H1 (cell line): Measurements from ENCODE around the gene RAB6D. TPM values are rescaled to one million over a fixed set of nuclear protein-coding genes. Genes with fewer than 3 reads are reported as not detected.
A peak's percentile ranks its signal among the peaks of the same experiment; 100 is the strongest.
"Not testable (repeated sequence)": the region's sequence is repeated elsewhere in the genome, so short reads cannot be mapped to it uniquely, and the experiment has no call there.

Experiments
- CTCF ChIA-PET: fragments of 300-600 bp; sonication (Branson Sonifier 250); formaldehyde crosslinking; loops from one replicate; lab custom pipeline; 2021; ENCODE audit not compliant: partially characterized antibody; lab: Charles Lee
- POLR2A ChIA-PET: fragments of 300-600 bp; sonication (Branson Sonifier 250); formaldehyde crosslinking; loops from one replicate; lab custom pipeline; 2021; ENCODE audit warnings: inconsistent platforms; ENCODE audit not compliant: partially characterized antibody; lab: Charles Lee
- DNase-seq, 2 experiments: peaks; one replicate each; pipeline versions ENCODE4 v3.0.0 to v3.0.0-alpha.2; 2010 to 2022; ENCODE audit warnings: low spot score in 2 of 2, low read depth in 1 of 2, mixed read lengths in 1 of 2
- FAIRE-seq: peaks from 2 replicates; lab custom pipeline; 2011; peaks lifted over from hg19 to GRCh38; lab: Jason Lieb, UNC
- H2AFZ ChIP-seq: 2 replicates; pipeline ENCODE4 v1.8.1; 2012; ENCODE audit warnings: low read length, inconsistent platforms
- H2AK5ac ChIP-seq: 2 replicates; pipeline ENCODE4 v1.6.1; 2013; ENCODE audit warnings: low read depth, low read length
- H2BK120ac ChIP-seq: replicated peaks from 2 replicates; pipeline ENCODE3; 2013; ENCODE audit warnings: low read depth, low read length, inconsistent platforms
- H2BK12ac ChIP-seq: 2 replicates; pipeline ENCODE4 v1.6.1; 2013; ENCODE audit warnings: low read depth, low read length
- H2BK15ac ChIP-seq: 2 replicates; pipeline ENCODE4 v1.6.1; 2013; ENCODE audit warnings: low read length
- H2BK20ac ChIP-seq: 2 replicates; pipeline ENCODE4 v1.6.1; 2013; ENCODE audit warnings: low read length
- H2BK5ac ChIP-seq: 2 replicates; pipeline ENCODE4 v1.6.1; 2013; ENCODE audit warnings: low read depth, low read length
- H3K14ac ChIP-seq: 2 replicates; pipeline ENCODE4 v1.6.1; 2013; ENCODE audit warnings: inconsistent platforms; ENCODE audit not compliant: insufficient read length
- H3K18ac ChIP-seq: 2 replicates; pipeline ENCODE4 v1.6.1; 2013; ENCODE audit warnings: low read length; ENCODE audit errors: extremely low read depth
- H3K23ac ChIP-seq: 2 replicates; pipeline ENCODE4 v1.6.1; 2013; ENCODE audit warnings: inconsistent platforms; ENCODE audit not compliant: insufficient read length
- H3K23me2 ChIP-seq: 2 replicates; pipeline ENCODE4 v1.6.1; 2013; ENCODE audit warnings: low read depth, low read length
- H3K27ac ChIP-seq: 2 replicates; pipeline ENCODE4 v1.6.1; 2011; ENCODE audit warnings: low read depth, low read length, inconsistent platforms
- H3K27me3 ChIP-seq, 4 experiments: replicated peaks in 1 of 4; 1 replicate in 1 of 4; 2 replicates in 3 of 4; pipeline versions ENCODE4 v1.6.1 to v1.8.1; 2011 to 2013; ENCODE audit warnings: low read length in 3 of 4, mild to moderate bottlenecking in 3 of 4, inconsistent platforms in 2 of 4, mixed read lengths in 2 of 4, moderate library complexity in 1 of 4; ENCODE audit not compliant: control insufficient read depth in 3 of 4, insufficient read depth in 3 of 4; ENCODE audit errors: extremely low read depth in 1 of 4
- H3K36me3 ChIP-seq, 4 experiments: 2 replicates each; pipeline versions ENCODE4 v1.6.1 to v1.8.1; 2011 to 2013; ENCODE audit warnings: mild to moderate bottlenecking in 4 of 4, low read length in 3 of 4, moderate library complexity in 2 of 4, control low read depth in 1 of 4, inconsistent platforms in 1 of 4; ENCODE audit not compliant: insufficient read depth in 4 of 4, control insufficient read depth in 2 of 4
- H3K4ac ChIP-seq: replicated peaks from 2 replicates; pipeline ENCODE3; 2013; ENCODE audit warnings: low read length, low read depth, mixed read lengths, inconsistent platforms; ENCODE audit not compliant: insufficient read length
- H3K4me1 ChIP-seq, 4 experiments: replicated peaks in 1 of 4; 1 replicate in 1 of 4; 2 replicates in 3 of 4; pipeline versions ENCODE4 v1.6.1 to v1.8.1; 2011 to 2013; ENCODE audit warnings: low read length in 3 of 4, inconsistent platforms in 2 of 4, mixed read lengths in 1 of 4; ENCODE audit not compliant: insufficient read depth in 4 of 4, control insufficient read depth in 3 of 4
- H3K4me2 ChIP-seq, 2 experiments: 2 replicates each; pipeline versions ENCODE4 v1.6.1 to v1.8.1; 2011 to 2013; ENCODE audit warnings: low read depth in 2 of 2, low read length in 2 of 2, control low read depth in 1 of 2, inconsistent platforms in 1 of 2, mild to moderate bottlenecking in 1 of 2; ENCODE audit not compliant: insufficient read depth in 1 of 2
- H3K4me3 ChIP-seq, 4 experiments: fragments of 200-600, 300-600 bp in 1 of 4; sonication (generic), shearing (Covaris generic), sonication (Bioruptor Twin) in 1 of 4; 2 replicates each; pipeline versions ENCODE4 v1.5.1 to v1.8.1; 2011 to 2016; ENCODE audit warnings: low read length in 4 of 4, low read depth in 3 of 4, control low read depth in 2 of 4, inconsistent platforms in 2 of 4, mild to moderate bottlenecking in 2 of 4, mixed read lengths in 1 of 4, moderate library complexity in 1 of 4; ENCODE audit not compliant: insufficient read depth in 2 of 4; ENCODE audit errors: extremely low read depth in 1 of 4
- H3K56ac ChIP-seq: replicated peaks from 2 replicates; pipeline ENCODE3; 2013; ENCODE audit warnings: low read depth, mild to moderate bottlenecking, mixed read lengths, low read length, inconsistent platforms; ENCODE audit not compliant: insufficient read length
- H3K79me1 ChIP-seq: 2 replicates; pipeline ENCODE4 v1.6.1; 2013; ENCODE audit warnings: low read depth, low read length, control low read depth
- H3K79me2 ChIP-seq, 2 experiments: 2 replicates each; pipeline versions ENCODE4 v1.6.1 to v1.8.1; 2012 to 2013; ENCODE audit warnings: low read length in 2 of 2, mild to moderate bottlenecking in 2 of 2, inconsistent platforms in 1 of 2; ENCODE audit not compliant: insufficient read depth in 2 of 2, control insufficient read depth in 1 of 2
- H3K9ac ChIP-seq, 4 experiments: replicated peaks in 1 of 4; 1 replicate in 1 of 4; 2 replicates in 3 of 4; pipeline versions ENCODE4 v1.6.1 to v1.8.1; 2011 to 2013; ENCODE audit warnings: low read depth in 3 of 4, low read length in 3 of 4, control low read depth in 2 of 4, mild to moderate bottlenecking in 2 of 4, moderate library complexity in 2 of 4, inconsistent platforms in 1 of 4; ENCODE audit errors: extremely low read depth in 1 of 4
- H3K9me3 ChIP-seq, 2 experiments: 2 replicates each; pipeline versions ENCODE4 v1.6.1 to v1.8.1; 2012 to 2013; ENCODE audit warnings: mild to moderate bottlenecking in 2 of 2, moderate library complexity in 2 of 2, control low read depth in 1 of 2, inconsistent platforms in 1 of 2, low read depth in 1 of 2, low read length in 1 of 2, mixed read lengths in 1 of 2; ENCODE audit not compliant: insufficient read depth in 2 of 2
- H4K20me1 ChIP-seq, 2 experiments: replicated peaks in 1 of 2; 2 replicates each; pipeline versions ENCODE3 to v1.8.1; 2011 to 2013; ENCODE audit warnings: inconsistent platforms in 2 of 2, low read length in 2 of 2, mild to moderate bottlenecking in 1 of 2; ENCODE audit not compliant: insufficient read depth in 2 of 2, control insufficient read depth in 1 of 2
- H4K5ac ChIP-seq: 2 replicates; pipeline ENCODE4 v1.6.1; 2013; ENCODE audit warnings: low read length, low read depth, mixed read lengths, inconsistent platforms; ENCODE audit not compliant: insufficient read length
- H4K8ac ChIP-seq: 2 replicates; pipeline ENCODE4 v1.8.0; 2013; ENCODE audit warnings: mild to moderate bottlenecking, moderate library complexity, low read length, inconsistent platforms; ENCODE audit not compliant: insufficient read depth; ENCODE audit errors: extremely low read depth
- H4K91ac ChIP-seq: replicated peaks from 2 replicates; pipeline ENCODE3; 2013; ENCODE audit warnings: low read length, mixed read lengths, inconsistent platforms; ENCODE audit not compliant: insufficient read length
- EZH2 ChIP-seq: fragments of 200-600 bp; sonication (generic); IDR thresholded peaks from 2 replicates; pipeline ENCODE4 v1.7.1; 2012; ENCODE audit warnings: low read depth, mild to moderate bottlenecking, moderate library complexity, low read length, inconsistent platforms; ENCODE audit not compliant: severe bottlenecking
- SUZ12 ChIP-seq: fragments of 200-600 bp; sonication (generic); IDR thresholded peaks from 2 replicates; pipeline ENCODE4 v1.6.1; 2012; ENCODE audit warnings: mild to moderate bottlenecking, inconsistent platforms, low read length, moderate library complexity, mixed read lengths
- WGBS, 2 experiments: shearing (Covaris generic) in 1 of 2; methylation state at CpG; one replicate each; pipeline versions ENCODE4 v1.1.6 to v1.1.7; 2013 to 2015; ENCODE audit warnings: low lambda C conversion rate in 2 of 2, mixed read lengths in 2 of 2, inconsistent platforms in 1 of 2, low coverage in 1 of 2, missing lambda C conversion rate in 1 of 2; ENCODE audit not compliant: insufficient replicate concordance in 2 of 2, insufficient coverage in 1 of 2, insufficient read length in 1 of 2; ENCODE audit errors: extremely low coverage in 1 of 2, missing lambda C conversion rate in 1 of 2; 5-methylcytosine and 5-hydroxymethylcytosine counted together
- polyA plus RNA-seq, 7 experiments: library from polyadenylated mRNA; depleted of rRNA in 3 of 7; stranded (reverse) in 5 of 7; unstranded in 2 of 7; fragments of >200 nt in 5 of 7; fragments of 200-250 nt in 2 of 7; gene quantifications; 1 replicate in 5 of 7; 2 replicates in 1 of 7; 4 replicates in 1 of 7; pipeline versions ENCODE4 v1.2.1 to v1.2.3, GENCODE V29; 2011 to 2013; ENCODE audit warnings: missing spikeins in 2 of 7, mixed read lengths in 2 of 7
- total RNA-seq: library from RNA; stranded (reverse); fragmentation: NEBNext Ultra II Directional; extraction: Animal tissue kit (Norgen Biotek cat#: 25700); gene quantifications from 2 replicates; pipeline ENCODE4 v1.2.1, GENCODE V29; 2021

The RAB6D gene
- total and polyA plus RNA-seq, 2 of the 8 experiments (the other 6 are each of a cell fraction or from before 2014, with no cell fraction given), result 0.05 to 0.22 TPM

GRCh38 chr2:131363213-131363612 lies 755 bp downstream of the RAB6D start:
- H3K23ac ChIP-seq, H4K91ac ChIP-seq, H3K27ac ChIP-seq, H2AFZ ChIP-seq, H3K79me2 ChIP-seq, H2BK20ac ChIP-seq, H2BK120ac ChIP-seq, DNase-seq, H3K4me1 ChIP-seq, H2AK5ac ChIP-seq, POLR2A ChIA-PET, H3K14ac ChIP-seq, H3K9me3 ChIP-seq, H3K36me3 ChIP-seq, H3K56ac ChIP-seq, H2BK15ac ChIP-seq, H3K18ac ChIP-seq, H3K4ac ChIP-seq, H4K20me1 ChIP-seq, H2BK5ac ChIP-seq, H2BK12ac ChIP-seq, H3K23me2 ChIP-seq, CTCF ChIA-PET, H4K5ac ChIP-seq, H3K79me1 ChIP-seq, H4K8ac ChIP-seq, H3K9ac ChIP-seq: not testable (repeated sequence)
- peak; percentile 55 for FAIRE-seq
- 14% methylated on average over 1 of the region's 12 CpGs; no CpG with 5 or more reads in 1 of the 2 experiments for WGBS, 2 experiments
- peaks cover 0 to 10% (median 3%) of the 10 kb centered on the region in 4 experiments; a peak in 5 of 7 replicates for H3K27me3 ChIP-seq
- peak; percentile 42 for TF ChIP-seq EZH2
- TF ChIP-seq SUZ12, result peak; percentile 33; the same call in 1 of the 2 replicates
- H3K4me2 ChIP-seq, result peak overlapping the region; percentile 58 to 69
- H3K4me3 ChIP-seq, result peak overlapping the region in 2 of 4 experiments; percentile 37 to 40; a peak in 2 of 8 replicates
